Stomach (tissue), 9 donors: Measurements from ENCODE around the gene CCDC107. TPM values are rescaled to one million over a fixed set of nuclear protein-coding genes. Genes with fewer than 3 reads are reported as not detected.

ENCODE experiments used
- DNase-seq, 2 donors: peaks; one replicate each; pipeline versions ENCODE4 v3.0.0 to v3.0.0-alpha.2; 2013 to 2019
- H3K27ac ChIP-seq, 5 donors: fragments of 200-600 bp in 4 of 5; sonication (generic) in 4 of 5; one replicate each; pipeline ENCODE4 v1.5.1; 2013 to 2019; ENCODE audit warnings: mild to moderate bottlenecking in 1 of 5, moderate library complexity in 1 of 5
- H3K27me3 ChIP-seq, 3 donors: fragments of 200-600 bp; sonication (generic); one replicate each; pipeline ENCODE4 v1.5.1; 2017 to 2019; ENCODE audit warnings: mixed run types in 1 of 3
- H3K36me3 ChIP-seq, 4 donors: fragments of 200-600 bp; sonication (generic); 1 replicate in 3 of 4; 2 replicates in 1 of 4; pipeline ENCODE4 v1.5.1; 2016 to 2019
- H3K4me1 ChIP-seq, 4 donors: fragments of 200-600 bp; sonication (generic); one replicate each; pipeline ENCODE4 v1.5.1; 2016 to 2019
- H3K4me3 ChIP-seq, 4 donors: fragments of 200-600 bp; sonication (generic) in 3 of 4; one replicate each; pipeline ENCODE4 v1.5.1; 2016 to 2019; ENCODE audit warnings: mild to moderate bottlenecking in 1 of 4
- H3K9me3 ChIP-seq, 4 donors: fragments of 200-600 bp; sonication (generic); one replicate each; pipeline ENCODE4 v1.5.1; 2016 to 2019
- CTCF ChIP-seq, 7 experiments: fragments of 450-650 bp in 4 of 7; fragments of 200-600 bp in 3 of 7; sonication (generic) in 3 of 7; IDR thresholded peaks; one replicate each; pipeline ENCODE4 v1.5.1; 2016 to 2019; ENCODE audit warnings: antibody characterized with exemption in 7 of 7, control low read depth in 2 of 7, mild to moderate bottlenecking in 1 of 7
- EP300 ChIP-seq: sonication (generic); formaldehyde crosslinking; IDR thresholded peaks from one replicate; pipeline ENCODE4 v1.6.1; 2017; ENCODE audit warnings: antibody characterized with exemption
- POLR2A ChIP-seq, 4 donors: fragments of 450-650 bp; IDR thresholded peaks; one replicate each; pipeline ENCODE4 v1.6.1; 2016; ENCODE audit warnings: antibody characterized with exemption in 4 of 4, control low read depth in 2 of 4, mild to moderate bottlenecking in 1 of 4, moderate library complexity in 1 of 4
- POLR2AphosphoS5 ChIP-seq, 3 donors: sonication (generic); formaldehyde crosslinking; IDR thresholded peaks; one replicate each; pipeline ENCODE4 v1.6.1; 2016; ENCODE audit warnings: antibody characterized with exemption in 3 of 3
- WGBS, 5 donors: extraction: QIAGEN DNeasy Blood & Tissue Kit in 3 of 5; methylation state at CpG; one replicate each; pipeline versions ENCODE4 v1.1.5 to v1.1.7; 2013 to 2018; 5-methylcytosine and 5-hydroxymethylcytosine counted together
- intact Hi-C: fragments of 100-400 bp; cut with DNase I; formaldehyde crosslinking; loops from one replicate; pipeline ENCODE4 v1.15.1; 2023; ENCODE audit warnings: low total_unique reads
- polyA plus RNA-seq, 3 donors: library from polyadenylated mRNA; stranded (reverse); fragments of 200-250 nt; gene quantifications; one replicate each; pipeline ENCODE4 v1.2.3, GENCODE V29; 2013
- total RNA-seq, 5 donors: library from RNA; depleted of rRNA; stranded (reverse); fragments of >200 nt; gene quantifications; one replicate each; pipeline versions ENCODE4 v1.1.0 to v1.2.3, GENCODE V29; 2014 to 2016
- donor health status: healthy with polysubstance abuse.
- donor health status: Bipolar disorder and iron deficiency.
- donor health status: healthy.

Gene CCDC107
- total and polyA plus RNA-seq, 8 donors = 15.6 to 104 (median 44.3) TPM

- peak; percentile 81 to 83 for DNase-seq
- intact Hi-C loops = no loop called here
- 24 to 34% (median 27%) methylated on average over 9 of the region's 9 CpGs for WGBS, 5 donors
- no peak overlapping the region for H3K4me3 ChIP-seq
- no peaks in the 10 kb centered on the region for H3K9me3 ChIP-seq
- H3K27me3 ChIP-seq = no peaks in the 10 kb centered on the region
- TF ChIP-seq EP300 (peak; percentile 71), CTCF (IDR thresholded peaks at IDR 0.05) (peak in 5 of 7 experiments; percentile 86 to 94 (median 91)), POLR2A (IDR thresholded peaks at IDR 0.05) (no peak), POLR2AphosphoS5 (IDR thresholded peaks at IDR 0.05) (peak; percentile 18 to 86 (median 64))
- H3K4me1 ChIP-seq = peaks cover 26 to 50% (median 37%) of the 10 kb centered on the region in 4 donors
- H3K27ac ChIP-seq = peak overlapping the region; percentile 64 to 97 (median 92)
- peaks cover 48 to 59% (median 54%) of the 10 kb centered on the region in 4 donors for H3K36me3 ChIP-seq
Observed at GRCh38 chr9:35696520-35697215, 38.6 kb downstream of the CCDC107 start.

GRCh38 chr9:35697486-35697885 lies 39.4 kb downstream of the CCDC107 start:
- no peak for DNase-seq

GRCh38 chr9:35698231-35698630 lies 40.1 kb downstream of the CCDC107 start:
- Histone ChIP-seq H3K36me3 (peaks cover 64 to 75% (median 70%) of the 10 kb centered on the region in 4 donors), H3K27me3 (no peaks in the 10 kb centered on the region), H3K4me3 (no peak overlapping the region), H3K9me3 (no peaks in the 10 kb centered on the region), H3K27ac (peak overlapping the region in 4 of 5 donors; percentile 73 to 97 (median 94)), H3K4me1 (peaks cover 26 to 47% (median 37%) of the 10 kb centered on the region in 4 donors)
- WGBS, 5 donors = 82 to 90% (median 88%) methylated on average over 5 of the region's 5 CpGs
- TF ChIP-seq POLR2A (IDR thresholded peaks at IDR 0.05) (no peak), EP300 (no peak), CTCF (IDR thresholded peaks at IDR 0.05) (no peak), POLR2AphosphoS5 (IDR thresholded peaks at IDR 0.05) (no peak)
- no peak for DNase-seq
- intact Hi-C loops = no loop called here

More at GRCh38 chr9:35697486-35697885, 39.4 kb downstream of the CCDC107 start:
- Histone ChIP-seq H3K4me1 (peaks cover 26 to 47% (median 37%) of the 10 kb centered on the region in 4 donors), H3K9me3 (no peaks in the 10 kb centered on the region), H3K36me3 (peaks cover 56 to 67% (median 62%) of the 10 kb centered on the region in 4 donors), H3K27me3 (no peaks in the 10 kb centered on the region), H3K4me3 (no peak overlapping the region), H3K27ac (peak overlapping the region; percentile 64 to 97 (median 92))
- TF ChIP-seq CTCF (IDR thresholded peaks at IDR 0.05) (no peak), POLR2A (IDR thresholded peaks at IDR 0.05) (no peak), EP300 (no peak), POLR2AphosphoS5 (IDR thresholded peaks at IDR 0.05) (no peak)
- 62 to 84% (median 79%) methylated on average over 14 of the region's 14 CpGs for WGBS, 5 donors
- intact Hi-C loops = no loop called here

- Histone ChIP-seq H3K27ac (peak overlapping the region in 2 of 5 donors; percentile 96 to 97), H3K27me3 (no peaks in the 10 kb centered on the region), H3K9me3 (no peaks in the 10 kb centered on the region), H3K4me3 (no peak overlapping the region), H3K4me1 (peaks cover 24 to 33% (median 28%) of the 10 kb centered on the region in 4 donors), H3K36me3 (peaks cover 82 to 93% (median 88%) of the 10 kb centered on the region in 4 donors)
- TF ChIP-seq POLR2A (IDR thresholded peaks at IDR 0.05) = no peak
- intact Hi-C loops = no loop called here
- 83 to 91% (median 87%) methylated on average over 11 of the region's 11 CpGs for WGBS, 5 donors
- DNase-seq = no peak
Observed at GRCh38 chr9:35700031-35700430, 41.9 kb downstream of the CCDC107 start.

- peaks cover 16 to 24% (median 21%) of the 10 kb centered on the region in 4 donors for H3K4me1 ChIP-seq
- no peak overlapping the region for H3K4me3 ChIP-seq
- no peak for TF ChIP-seq CTCF (IDR thresholded peaks at IDR 0.05)
- no peak for TF ChIP-seq EP300
- no peak for TF ChIP-seq POLR2AphosphoS5 (IDR thresholded peaks at IDR 0.05)
- no peak for TF ChIP-seq POLR2A (IDR thresholded peaks at IDR 0.05)
- peaks cover 91 to 100% (median 95%) of the 10 kb centered on the region in 4 donors for H3K36me3 ChIP-seq
- no peaks in the 10 kb centered on the region for H3K27me3 ChIP-seq
- H3K9me3 ChIP-seq = no peaks in the 10 kb centered on the region
- DNase-seq = no peak
- peak overlapping the region in 1 of 5 donors; percentile 97 for H3K27ac ChIP-seq
- intact Hi-C loops = no loop called here
Observed at GRCh38 chr9:35700942-35701341, 42.9 kb downstream of the CCDC107 start.
